OCI-M2 (cell line): Measurements from ENCODE around the gene PTPRB.

Experiments
- DNase-seq: peaks from one replicate; lab custom pipeline; 2025; ENCODE audit not compliant: unreplicated experiment; lab: John Stamatoyannopoulos, UW

PTPRB gene

DNA sequence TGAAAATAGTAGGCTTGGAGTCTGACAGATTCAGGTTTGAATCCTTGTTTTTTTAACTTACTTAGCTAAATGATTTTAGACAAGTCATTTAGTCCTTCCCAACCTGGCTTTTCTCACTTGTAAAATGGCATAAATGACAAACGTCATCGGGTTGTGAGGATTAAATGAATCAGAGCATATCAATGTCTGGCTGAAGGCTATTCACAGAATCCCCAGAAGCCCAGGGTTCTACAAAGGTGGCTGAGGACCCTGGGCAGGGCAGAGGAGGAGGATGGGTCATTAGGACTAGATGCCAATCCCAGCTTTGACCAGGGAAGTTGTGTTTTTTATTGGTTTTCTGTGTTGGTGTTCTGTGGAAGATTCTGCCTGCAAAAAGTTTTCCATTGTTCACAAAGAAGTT is 7.6 kb upstream of the PTPRB start:
- DNase-seq: no peak

DNA sequence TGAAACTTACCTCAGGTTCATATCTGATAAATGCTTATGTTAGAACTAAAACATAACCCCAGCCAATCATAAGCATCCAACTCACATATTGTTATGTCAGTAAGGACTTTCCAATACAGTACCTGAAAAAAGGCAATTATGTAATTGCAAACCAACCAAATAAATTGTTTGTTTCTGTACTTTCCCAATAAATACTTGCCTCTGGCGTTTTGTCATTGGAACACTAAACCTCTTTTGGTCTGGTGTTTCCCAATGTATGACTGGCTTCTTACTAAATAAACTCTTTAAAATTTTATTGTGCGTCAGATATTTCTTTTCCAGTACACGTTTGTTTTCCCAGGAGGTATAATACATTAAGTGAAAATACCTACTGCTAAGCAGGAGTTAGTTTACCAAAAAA is 6.7 kb upstream of the PTPRB start:
- no peak for DNase-seq

DNA sequence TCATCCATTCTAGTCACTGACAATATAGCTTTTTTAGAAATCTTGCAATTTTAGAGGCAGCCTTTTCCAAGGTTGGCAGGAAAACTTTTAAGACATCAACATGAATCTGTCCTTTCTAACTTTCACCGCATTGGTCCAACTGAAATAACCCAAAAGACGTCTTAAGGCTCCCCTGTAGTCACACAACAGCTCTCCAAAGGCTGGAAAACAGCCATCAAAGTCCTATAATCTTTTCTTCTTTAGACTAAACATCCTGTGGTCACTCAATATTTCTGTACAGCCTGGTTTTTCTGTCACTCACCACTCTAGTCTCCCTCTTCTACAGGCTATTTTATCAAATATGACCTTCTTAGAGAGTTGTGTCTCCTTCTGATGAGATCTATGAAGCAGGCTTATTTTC is 4.5 kb upstream of the PTPRB start:
- no peak for DNase-seq

DNA sequence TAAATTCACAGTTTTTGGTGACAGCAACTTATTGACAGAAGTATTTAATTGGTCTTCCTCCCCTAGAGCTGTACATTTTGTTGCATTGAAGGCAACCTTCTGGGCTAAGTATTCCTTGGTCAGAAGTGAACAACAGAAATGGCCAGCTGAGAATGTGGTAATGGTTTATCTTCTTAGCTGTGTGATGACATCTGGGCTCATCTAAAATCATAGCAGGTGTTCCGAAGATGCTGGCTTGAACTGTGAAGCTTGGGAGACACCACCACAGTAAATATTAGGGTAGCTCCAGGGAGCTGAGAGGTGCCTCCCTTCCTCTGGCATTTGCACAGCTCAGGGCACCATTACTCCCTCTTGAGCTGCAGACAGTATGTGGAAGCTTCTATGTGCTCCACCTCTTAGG is 3.7 kb upstream of the PTPRB start:
- DNase-seq: no peak

DNA sequence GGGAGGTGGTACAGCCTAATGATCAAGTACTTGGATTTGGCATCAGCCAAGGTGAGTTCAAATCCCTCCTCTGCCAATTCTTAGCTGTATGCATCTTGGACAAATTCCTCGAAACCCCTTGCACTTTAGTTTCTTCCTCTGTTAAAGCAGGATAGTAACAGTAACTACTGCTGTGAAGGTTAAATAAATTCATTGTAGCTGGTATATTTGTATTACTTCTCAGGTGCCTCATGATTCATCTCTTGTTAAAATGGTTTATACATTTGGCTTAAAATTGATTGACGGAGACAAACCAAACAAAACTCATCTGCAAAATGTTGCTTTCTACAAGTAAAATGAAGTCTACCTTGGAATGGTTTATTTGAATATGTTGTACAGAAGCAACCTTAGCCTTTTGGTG is 2.3 kb upstream of the PTPRB start:
- no peak for DNase-seq

DNA sequence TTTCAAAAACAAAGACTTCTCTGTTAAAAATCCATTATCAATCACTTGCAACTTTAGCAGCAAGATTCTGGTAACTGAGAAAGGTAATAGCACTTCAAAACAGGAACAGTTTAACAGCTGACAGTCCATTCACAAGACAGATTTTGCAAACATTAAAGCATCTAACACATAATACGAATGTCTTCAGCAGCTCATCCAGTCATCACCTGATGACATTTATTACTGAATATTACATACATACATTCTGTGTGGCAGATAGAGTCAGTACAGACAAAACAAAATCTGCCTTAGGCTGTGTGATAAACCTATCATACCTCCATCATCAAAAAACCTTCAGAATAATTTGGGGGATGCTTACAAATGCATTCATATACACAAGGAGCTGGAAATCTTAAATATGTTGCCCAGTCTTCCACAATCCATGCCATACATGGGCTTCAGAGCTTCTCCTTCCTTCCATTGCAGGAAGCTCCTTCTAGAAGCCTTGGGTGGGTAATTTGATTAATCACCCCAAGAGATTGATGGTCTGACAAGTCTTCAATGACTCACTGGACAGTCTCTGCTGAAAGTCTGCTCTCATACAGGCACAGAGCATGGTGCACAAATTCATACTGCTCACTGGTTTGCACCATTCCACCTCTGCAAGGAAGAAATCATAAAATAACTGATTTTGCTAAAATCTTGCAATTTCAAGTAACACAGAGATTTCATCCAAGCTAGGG is 1.6 kb upstream of the PTPRB start:
- no peak for DNase-seq

DNA sequence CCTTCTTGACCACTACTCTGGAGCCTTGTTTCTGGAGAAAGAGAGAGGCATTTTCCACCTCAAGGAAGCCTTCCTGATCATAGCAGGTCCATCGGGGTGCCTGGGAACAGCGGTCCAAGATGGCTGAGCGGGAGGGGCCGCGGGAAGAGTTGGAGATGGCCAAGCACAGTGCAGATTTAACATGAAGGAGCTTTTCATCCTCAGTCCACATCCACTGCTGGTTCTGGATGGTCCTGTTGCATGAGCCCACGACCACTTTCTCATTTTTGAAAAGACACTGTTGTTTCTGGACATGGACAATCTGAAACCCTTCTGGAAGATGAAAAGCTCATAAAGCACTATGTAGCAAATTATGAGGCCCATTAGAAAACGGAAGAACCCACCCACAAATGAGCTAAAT is 1.5 kb downstream of the PTPRB start:
- no peak for DNase-seq

DNA sequence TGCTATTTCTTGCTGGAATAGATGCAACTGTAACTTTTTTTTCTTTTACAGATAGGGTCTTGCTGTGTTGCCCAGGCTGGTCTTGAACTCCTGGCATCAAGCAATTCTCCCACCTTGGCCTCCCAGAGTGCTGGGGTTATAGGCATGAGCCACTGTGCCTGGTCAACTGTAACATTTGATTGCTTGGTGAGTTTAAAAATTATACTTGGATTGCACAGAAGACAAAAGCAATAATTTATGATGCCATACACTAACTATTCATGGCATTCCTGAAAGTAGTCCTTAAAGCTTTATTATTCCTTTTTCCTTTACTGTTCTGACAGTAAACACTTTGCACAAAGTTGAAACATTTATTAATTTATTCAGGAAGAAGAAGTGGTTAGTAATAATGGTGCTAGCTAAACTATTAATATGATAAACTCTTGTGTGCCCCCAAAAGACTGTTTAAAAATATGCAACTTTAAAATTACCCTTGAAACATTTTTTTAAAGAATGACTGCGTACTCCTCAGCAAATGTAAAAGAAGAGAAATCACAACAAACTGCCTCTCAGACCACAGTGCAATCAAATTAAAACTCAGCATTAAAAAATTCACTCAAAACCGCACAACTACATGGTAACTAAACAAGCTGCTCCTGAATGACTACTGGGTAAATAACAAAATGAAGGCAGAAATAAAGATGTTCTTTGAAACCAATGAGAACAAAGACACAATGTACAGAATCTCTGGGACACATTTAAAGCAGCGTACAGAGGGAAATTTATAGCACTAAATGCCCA is 8.3 kb downstream of the PTPRB start:
- no peak for DNase-seq

DNA sequence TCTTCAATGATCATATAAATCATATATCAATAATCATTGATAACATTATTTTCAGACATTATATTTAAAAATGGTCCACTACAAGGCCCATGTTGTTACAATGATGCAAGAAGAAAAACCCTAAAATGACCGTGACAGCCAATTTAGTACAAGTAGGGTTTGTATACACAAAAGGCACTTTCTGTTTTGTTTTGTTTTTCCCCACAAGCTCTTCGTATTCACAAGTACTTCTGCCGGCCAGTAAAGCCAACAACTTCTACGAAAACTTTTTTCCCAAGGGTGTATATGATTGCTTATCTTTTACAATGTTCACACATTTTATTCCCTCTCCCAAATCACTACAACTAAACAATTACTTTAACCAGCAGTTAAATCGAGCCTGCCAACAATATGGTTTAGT is 9.6 kb downstream of the PTPRB start:
- no peak for DNase-seq

DNA sequence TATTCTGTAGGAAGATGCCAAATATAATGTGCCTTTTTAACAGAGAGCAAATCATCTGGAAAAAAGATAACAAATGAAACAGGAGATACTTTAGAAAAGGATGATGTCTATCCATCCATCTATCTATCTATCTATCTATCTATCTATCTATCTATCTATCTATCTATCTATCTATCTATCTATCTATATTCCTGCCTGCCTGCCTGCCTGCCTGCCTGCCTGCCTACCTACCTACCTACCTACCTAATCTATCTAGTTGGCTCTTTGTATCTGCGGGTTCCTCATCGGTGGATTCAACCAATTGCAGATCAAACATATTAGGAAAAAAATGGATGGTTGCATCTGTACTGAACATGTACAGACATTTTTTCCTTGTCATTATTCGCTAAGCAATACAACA is 11.0 kb downstream of the PTPRB start:
- no peak for DNase-seq

DNA sequence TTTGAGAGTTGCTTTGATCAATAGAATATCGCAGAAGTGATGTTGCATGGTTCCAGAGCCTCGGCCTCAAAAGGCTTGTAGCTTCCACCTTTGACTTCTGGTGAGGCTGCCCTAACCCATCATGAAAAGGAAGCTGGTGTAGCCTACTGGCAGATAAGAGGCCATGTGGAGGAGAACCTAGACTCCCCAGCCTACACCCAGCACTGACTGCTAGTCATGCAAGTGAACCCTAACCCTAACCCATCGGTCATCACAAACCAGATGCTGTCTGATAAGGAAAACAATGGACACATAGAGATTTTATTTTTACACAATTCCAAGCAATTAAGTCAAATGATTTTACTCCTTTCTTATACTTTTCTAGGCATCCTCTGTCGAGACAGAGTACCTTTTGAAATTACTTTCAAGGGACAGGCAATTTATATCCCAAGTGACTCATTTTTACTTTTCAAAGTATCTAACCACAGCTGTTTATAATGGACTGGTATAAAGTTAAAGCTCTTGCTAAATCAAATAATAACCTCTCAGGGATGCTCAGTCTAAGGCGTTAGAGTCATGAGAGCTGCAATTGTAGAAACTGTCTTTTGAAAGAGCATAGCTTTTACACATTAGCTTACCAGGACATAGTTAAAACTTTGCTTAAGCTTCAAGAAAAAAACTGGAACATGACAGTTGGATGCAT is 17.6 kb downstream of the PTPRB start:
- no peak for DNase-seq

DNA sequence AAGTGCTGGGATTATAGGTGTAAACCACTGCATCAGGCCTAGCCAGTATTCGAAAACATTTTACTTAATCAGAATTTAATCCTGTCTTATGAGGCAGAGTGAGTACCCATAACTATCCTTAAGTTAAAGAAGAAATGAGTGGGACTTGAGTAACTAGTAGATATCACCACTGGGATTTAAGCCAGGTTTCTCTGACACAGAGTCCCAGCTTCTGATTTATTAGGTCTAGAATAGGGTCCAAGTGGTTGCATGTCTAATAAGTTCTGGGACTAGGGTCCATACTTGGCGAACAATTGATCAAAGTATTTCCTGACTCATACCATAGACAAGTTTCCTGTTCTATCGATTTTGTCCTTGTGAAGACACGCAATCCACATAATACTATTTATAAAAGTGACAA is 18.9 kb downstream of the PTPRB start:
- no peak for DNase-seq

DNA sequence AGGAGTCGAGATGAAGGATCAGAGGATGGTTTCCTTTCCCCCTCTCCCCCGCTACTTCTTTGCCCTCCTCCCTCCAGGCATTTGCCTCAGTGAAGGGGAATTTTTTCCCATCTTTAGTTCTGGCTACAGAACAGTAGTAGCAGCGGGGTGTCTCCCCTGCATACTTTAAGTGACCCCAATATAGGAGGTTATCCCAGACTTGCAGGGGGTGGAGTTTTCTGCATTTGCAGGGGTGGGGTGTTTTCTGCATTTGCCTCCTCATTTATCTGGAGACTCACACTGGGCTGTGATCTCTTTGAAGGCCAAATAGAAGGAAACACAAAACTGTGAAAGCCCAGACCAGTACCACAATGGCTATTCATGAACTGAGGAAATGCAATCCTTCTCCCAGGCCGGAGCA is 19.8 kb downstream of the PTPRB start:
- no peak for DNase-seq

DNA sequence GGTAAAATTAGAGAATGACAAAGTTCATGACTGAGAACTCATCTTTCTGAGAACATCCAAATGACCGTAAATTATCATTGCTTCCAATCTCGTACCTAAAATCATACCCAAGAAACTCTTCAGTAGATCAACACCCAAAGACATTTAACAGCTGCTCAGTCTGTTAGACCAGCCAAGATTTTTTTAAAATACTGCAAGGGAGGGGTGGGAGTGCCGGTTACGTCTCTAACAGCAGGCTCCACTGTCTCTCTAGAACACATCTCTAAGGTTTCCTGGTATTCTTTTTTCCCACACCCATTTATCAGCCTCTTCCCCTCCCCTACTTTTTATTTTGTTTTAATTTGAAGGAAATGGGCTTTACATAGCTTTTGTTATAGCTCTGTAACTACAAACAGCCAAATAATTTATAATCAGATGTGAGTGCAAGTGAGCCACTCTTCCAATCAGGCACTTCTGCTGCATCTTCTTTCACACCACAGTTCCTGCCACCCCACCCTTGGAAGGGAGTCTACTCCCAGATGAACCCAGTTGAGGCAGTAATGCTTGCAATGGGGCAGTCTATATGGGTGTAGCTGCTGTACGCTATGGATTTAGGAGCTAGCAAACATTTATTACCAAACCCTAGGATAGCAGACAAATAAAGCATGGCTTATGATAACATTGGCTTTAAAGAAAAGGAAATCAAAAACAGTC is 21.9 kb downstream of the PTPRB start:
- no peak for DNase-seq

DNA sequence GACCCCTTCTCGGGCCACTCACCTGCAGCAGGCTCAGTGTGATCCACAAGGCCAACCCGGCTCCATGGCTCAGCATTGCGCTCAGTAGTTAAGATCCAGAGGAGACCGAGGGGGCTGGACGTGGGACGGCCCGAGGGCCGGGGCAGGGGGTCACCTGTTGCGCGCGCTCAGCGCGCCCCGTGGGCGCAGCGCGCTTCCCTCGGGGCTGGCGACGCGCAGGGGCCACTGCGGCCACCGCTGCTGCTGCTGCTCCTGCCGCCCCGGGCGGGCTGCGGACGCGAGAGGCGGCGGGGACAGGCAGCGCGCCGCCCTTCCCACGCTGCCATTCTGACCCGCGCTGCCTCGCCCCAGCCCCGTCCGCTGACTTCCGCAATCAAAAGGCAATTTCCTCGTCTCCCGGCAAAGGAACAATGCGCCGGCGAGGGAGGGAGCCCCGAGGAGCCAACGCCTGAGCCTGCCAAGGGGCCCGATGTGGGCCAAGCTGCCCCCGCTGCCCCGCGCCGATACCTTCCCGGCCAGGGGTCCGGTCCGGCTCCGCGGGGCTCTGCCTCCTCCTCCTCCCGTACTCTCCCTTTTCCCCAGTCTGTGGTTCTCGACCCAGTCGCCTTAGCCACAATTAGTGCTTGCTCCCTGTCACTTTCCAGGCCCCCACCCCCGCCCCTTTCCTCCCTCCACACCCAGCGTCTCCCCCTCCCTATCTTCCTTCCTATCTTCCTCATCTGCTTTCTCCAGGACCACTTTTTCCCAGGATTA is 27.3 kb downstream of the PTPRB start:
- DNase-seq: no peak

DNA sequence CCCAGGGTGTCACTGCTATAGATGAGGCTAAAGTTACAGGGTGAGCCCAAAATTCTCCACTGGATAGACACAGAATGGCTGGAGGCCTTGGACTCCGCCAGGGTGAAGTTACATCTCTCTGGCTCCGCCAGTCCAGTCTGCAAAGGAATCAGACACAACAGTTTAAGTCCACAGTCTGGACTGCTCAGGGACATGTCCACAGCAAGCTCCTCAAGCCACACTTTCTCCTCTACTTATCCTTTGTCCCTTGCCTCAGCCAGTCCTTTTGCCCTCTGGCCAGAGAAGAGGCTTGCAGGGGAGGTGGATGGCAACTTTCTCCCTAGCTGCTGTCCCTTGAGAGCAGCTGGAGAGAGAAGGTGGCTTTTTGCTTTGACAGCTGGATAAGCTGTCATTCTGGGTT is 28.0 kb downstream of the PTPRB start:
- no peak for DNase-seq

DNA sequence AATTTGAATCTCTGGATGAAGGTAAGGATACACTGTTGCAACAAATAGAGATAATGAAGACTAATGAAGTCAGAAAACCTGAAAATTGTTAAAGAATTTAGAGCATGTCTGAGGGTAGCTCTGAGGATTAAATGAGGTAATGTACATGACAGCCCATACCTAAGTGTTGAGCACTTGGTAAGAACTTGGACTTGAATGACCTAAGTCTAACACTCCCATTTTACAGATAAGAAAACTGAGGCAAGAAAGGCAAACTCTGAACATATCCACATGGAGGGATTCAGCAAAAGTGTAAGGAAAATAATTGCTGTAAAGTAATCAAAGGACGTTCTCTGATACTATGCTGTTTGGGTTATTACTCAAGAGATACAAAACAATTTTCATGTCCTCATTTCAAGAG is 29.0 kb downstream of the PTPRB start:
- no peak for DNase-seq

DNA sequence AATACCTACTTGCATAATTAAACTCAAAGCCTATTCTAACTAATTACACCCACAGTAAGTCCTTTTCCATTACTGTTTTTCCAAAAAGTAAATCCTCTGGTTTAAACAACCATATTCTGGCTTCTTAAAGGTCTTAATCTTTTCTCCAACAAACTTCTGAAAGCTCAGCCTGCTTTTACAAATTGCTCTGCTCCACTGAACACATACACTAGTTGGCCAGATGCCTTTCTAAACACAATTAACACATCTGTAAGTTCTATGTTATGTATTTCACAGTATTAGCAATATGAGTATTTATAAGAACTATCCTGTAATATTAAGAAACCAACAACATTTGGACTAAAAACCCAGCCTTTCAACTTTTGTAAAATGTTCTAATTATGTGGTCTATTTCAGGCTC is 30.1 kb downstream of the PTPRB start:
- no peak for DNase-seq

DNA sequence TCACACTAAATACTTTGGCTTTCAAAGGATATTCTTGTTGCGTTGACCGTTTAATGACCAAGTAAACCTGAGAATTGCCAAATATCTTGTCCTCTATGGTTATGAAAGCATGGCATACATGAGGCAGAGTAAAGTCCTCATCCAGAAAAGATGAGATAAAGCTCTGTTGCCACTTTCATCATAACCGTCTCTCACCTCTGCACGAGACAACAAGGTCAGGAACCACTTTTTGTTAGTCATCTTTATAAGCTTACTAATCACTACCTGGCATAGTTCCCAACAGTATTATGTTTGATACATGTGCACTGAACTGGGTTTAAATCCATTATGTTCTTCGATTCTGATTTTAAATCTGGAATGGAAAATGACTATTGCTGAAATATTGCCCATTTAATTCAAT is 31.3 kb downstream of the PTPRB start:
- DNase-seq: no peak

DNA sequence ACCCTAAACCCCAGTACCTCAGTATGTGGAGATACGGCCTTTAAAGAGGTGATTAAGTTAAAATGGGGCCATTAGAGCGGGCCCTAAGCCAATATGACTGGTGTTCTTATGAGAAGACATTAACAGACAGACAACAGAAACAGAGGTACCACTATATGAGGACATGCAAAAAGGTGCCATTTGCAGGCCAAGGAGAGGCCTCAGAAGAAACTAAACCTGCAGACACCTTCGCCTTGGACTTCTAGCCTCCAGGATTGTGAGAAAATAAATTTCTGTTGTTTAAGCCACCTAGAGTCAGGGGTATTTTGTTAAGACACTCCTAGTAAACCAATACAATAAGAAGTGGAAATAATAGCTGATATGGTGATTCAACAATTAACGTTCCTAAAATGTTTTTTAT is 32.6 kb downstream of the PTPRB start:
- DNase-seq: no peak

DNA sequence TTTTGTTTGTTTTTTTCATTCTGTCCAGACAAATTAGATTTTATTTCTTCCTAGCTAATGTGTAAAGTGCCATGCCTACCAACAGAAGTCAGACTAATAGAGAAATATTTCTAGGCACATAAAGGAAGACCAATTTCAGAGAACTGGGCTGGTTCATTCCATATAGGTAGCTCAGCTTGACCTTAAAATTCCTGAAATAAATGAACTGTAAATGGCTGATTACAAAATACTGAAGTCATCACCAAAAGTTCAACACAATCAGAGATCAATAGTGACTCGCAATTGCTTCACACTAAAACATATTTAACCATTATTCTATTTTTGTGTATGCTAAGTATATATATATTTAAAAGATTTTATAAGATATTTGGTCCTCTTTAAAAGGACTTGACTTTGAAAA is 34.2 kb downstream of the PTPRB start:
- no peak for DNase-seq
